ENCODE measurements around the gene CCDC86. TPM values are rescaled to one million over a fixed set of nuclear protein-coding genes. Genes with fewer than 3 reads are reported as not detected.
A peak's percentile ranks its signal among the peaks of the same experiment; 100 is the strongest.

CCDC86 gene
- total and polyA plus RNA-seq, 9 of the 15 experiments (the other 6 are each of a cell fraction or from before 2014, with no cell fraction given) = 4.6 to 102 (median 25.2) TPM

DNA sequence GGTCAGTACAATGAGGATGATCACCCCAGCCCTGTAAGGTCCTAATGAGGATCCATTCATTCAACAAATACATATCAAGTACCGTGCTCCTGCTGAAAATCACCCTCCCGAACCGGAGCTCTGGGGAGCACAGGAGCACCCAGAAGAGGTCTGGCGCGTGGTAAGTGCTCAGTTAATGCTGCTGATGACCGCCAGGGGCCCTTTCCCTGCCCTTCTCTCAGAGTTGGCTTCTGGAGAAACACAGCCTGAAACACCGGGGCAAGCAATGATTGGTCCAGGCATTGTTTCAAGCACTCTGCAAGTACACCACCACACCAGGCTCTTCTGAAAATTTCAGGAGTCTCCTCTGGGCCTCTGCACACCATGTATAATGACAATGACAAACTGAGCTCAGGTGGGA, 3.8 kb upstream of the CCDC86 start (continued):
- TF ChIP-seq NR4A1 (CRISPR knock-in tag; IDR thresholded peaks at IDR 0.05) (no peak), NR4A1 (tag; IDR thresholded peaks at IDR 0.05) (no peak), CREM (IDR thresholded peaks at IDR 0.05; ENCODE audit: low read depth) (0 out of 2 replicates have a peak, but pooled peaks have one; percentile 8), STAG1 (CRISPR knock-in tag; IDR thresholded peaks at IDR 0.05; ENCODE audit: borderline replicate concordance) (no peak), RAD21 (CRISPR knock-in tag; conservative IDR thresholded peaks at IDR 0.05 in 1 of 2, IDR thresholded peaks at IDR 0.05 in 1 of 2) (peak in 1 of 2 experiments; percentile 61; a peak in 2 of 4 replicates), SMC3 (conservative IDR thresholded peaks at IDR 0.05; ENCODE audit: insufficient read depth, low read depth, low read length) (peak; percentile 32; the same call in 1 of the 2 replicates), SOX6 (IDR thresholded peaks at IDR 0.05) (no peak), NCOA2 (IDR thresholded peaks at IDR 0.05; ENCODE audit: partially characterized antibody in 2 of 2) (no peak)
- TF ChIP-seq, protein P1, sequence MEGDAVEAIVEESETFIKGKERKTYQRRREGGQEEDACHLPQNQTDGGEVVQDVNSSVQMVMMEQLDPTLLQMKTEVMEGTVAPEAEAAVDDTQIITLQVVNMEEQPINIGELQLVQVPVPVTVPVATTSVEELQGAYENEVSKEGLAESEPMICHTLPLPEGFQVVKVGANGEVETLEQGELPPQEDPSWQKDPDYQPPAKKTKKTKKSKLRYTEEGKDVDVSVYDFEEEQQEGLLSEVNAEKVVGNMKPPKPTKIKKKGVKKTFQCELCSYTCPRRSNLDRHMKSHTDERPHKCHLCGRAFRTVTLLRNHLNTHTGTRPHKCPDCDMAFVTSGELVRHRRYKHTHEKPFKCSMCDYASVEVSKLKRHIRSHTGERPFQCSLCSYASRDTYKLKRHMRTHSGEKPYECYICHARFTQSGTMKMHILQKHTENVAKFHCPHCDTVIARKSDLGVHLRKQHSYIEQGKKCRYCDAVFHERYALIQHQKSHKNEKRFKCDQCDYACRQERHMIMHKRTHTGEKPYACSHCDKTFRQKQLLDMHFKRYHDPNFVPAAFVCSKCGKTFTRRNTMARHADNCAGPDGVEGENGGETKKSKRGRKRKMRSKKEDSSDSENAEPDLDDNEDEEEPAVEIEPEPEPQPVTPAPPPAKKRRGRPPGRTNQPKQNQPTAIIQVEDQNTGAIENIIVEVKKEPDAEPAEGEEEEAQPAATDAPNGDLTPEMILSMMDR (IDR thresholded peaks at IDR 0.05 in 2 of 3, conservative IDR thresholded peaks at IDR 0.05 in 1 of 3; ENCODE audit: insufficient read depth in 2 of 3, low read depth in 1 of 3, low read length in 3 of 3) = peak; percentile 67 to 74 (median 72)
- TF ChIP-seq, protein P2, sequence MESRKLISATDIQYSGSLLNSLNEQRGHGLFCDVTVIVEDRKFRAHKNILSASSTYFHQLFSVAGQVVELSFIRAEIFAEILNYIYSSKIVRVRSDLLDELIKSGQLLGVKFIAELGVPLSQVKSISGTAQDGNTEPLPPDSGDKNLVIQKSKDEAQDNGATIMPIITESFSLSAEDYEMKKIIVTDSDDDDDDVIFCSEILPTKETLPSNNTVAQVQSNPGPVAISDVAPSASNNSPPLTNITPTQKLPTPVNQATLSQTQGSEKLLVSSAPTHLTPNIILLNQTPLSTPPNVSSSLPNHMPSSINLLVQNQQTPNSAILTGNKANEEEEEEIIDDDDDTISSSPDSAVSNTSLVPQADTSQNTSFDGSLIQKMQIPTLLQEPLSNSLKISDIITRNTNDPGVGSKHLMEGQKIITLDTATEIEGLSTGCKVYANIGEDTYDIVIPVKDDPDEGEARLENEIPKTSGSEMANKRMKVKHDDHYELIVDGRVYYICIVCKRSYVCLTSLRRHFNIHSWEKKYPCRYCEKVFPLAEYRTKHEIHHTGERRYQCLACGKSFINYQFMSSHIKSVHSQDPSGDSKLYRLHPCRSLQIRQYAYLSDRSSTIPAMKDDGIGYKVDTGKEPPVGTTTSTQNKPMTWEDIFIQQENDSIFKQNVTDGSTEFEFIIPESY (CRISPR knock-in tag; IDR thresholded peaks at IDR 0.05) = 0 out of 2 replicates have a peak, but pooled peaks have one; percentile 22
- TF ChIP-seq, protein P3, sequence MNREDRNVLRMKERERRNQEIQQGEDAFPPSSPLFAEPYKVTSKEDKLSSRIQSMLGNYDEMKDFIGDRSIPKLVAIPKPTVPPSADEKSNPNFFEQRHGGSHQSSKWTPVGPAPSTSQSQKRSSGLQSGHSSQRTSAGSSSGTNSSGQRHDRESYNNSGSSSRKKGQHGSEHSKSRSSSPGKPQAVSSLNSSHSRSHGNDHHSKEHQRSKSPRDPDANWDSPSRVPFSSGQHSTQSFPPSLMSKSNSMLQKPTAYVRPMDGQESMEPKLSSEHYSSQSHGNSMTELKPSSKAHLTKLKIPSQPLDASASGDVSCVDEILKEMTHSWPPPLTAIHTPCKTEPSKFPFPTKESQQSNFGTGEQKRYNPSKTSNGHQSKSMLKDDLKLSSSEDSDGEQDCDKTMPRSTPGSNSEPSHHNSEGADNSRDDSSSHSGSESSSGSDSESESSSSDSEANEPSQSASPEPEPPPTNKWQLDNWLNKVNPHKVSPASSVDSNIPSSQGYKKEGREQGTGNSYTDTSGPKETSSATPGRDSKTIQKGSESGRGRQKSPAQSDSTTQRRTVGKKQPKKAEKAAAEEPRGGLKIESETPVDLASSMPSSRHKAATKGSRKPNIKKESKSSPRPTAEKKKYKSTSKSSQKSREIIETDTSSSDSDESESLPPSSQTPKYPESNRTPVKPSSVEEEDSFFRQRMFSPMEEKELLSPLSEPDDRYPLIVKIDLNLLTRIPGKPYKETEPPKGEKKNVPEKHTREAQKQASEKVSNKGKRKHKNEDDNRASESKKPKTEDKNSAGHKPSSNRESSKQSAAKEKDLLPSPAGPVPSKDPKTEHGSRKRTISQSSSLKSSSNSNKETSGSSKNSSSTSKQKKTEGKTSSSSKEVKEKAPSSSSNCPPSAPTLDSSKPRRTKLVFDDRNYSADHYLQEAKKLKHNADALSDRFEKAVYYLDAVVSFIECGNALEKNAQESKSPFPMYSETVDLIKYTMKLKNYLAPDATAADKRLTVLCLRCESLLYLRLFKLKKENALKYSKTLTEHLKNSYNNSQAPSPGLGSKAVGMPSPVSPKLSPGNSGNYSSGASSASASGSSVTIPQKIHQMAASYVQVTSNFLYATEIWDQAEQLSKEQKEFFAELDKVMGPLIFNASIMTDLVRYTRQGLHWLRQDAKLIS (CRISPR knock-in tag; IDR thresholded peaks at IDR 0.05) = no peak
- TF ChIP-seq, protein P4, sequence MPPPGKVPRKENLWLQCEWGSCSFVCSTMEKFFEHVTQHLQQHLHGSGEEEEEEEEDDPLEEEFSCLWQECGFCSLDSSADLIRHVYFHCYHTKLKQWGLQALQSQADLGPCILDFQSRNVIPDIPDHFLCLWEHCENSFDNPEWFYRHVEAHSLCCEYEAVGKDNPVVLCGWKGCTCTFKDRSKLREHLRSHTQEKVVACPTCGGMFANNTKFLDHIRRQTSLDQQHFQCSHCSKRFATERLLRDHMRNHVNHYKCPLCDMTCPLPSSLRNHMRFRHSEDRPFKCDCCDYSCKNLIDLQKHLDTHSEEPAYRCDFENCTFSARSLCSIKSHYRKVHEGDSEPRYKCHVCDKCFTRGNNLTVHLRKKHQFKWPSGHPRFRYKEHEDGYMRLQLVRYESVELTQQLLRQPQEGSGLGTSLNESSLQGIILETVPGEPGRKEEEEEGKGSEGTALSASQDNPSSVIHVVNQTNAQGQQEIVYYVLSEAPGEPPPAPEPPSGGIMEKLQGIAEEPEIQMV (tag; conservative IDR thresholded peaks at IDR 0.05; ENCODE audit: low read depth) = no peak
- TF ChIP-seq, protein P5, sequence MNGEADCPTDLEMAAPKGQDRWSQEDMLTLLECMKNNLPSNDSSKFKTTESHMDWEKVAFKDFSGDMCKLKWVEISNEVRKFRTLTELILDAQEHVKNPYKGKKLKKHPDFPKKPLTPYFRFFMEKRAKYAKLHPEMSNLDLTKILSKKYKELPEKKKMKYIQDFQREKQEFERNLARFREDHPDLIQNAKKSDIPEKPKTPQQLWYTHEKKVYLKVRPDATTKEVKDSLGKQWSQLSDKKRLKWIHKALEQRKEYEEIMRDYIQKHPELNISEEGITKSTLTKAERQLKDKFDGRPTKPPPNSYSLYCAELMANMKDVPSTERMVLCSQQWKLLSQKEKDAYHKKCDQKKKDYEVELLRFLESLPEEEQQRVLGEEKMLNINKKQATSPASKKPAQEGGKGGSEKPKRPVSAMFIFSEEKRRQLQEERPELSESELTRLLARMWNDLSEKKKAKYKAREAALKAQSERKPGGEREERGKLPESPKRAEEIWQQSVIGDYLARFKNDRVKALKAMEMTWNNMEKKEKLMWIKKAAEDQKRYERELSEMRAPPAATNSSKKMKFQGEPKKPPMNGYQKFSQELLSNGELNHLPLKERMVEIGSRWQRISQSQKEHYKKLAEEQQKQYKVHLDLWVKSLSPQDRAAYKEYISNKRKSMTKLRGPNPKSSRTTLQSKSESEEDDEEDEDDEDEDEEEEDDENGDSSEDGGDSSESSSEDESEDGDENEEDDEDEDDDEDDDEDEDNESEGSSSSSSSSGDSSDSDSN (IDR thresholded peaks at IDR 0.05; ENCODE audit: borderline replicate concordance in 1 of 2, low read depth in 2 of 2, low read length in 2 of 2) = 0 out of 4 replicates have a peak, but pooled peaks of 1 of the 2 experiments have one; percentile 23
